WTC11 (cell line): ENCODE measurements around the gene SYCN.
"Not testable (repeated sequence)": the region's sequence is repeated elsewhere in the genome, so short reads cannot be mapped to it uniquely, and the experiment has no call there.

Experiments used
- ATF1 ChIP-seq: sonication (generic); formaldehyde crosslinking; IDR thresholded peaks from 2 replicates; pipeline ENCODE4 v1.8.1; 2023; ENCODE audit warnings: mild to moderate bottlenecking, moderate library complexity, missing genetic modification reagents
- CTCF ChIP-seq: fragments of 200-600 bp; IDR thresholded peaks from 2 replicates; pipeline ENCODE4 v1.8.0; 2022; ENCODE audit warnings: antibody characterized with exemption
- ERG ChIP-seq: fragments of 250-450 bp; sonication (Bioruptor Pico); IDR thresholded peaks from 2 replicates; pipeline ENCODE4 v1.8.0; 2021; ENCODE audit warnings: mild to moderate bottlenecking
- FOXP4 ChIP-seq: sonication (generic); formaldehyde crosslinking; IDR thresholded peaks from 2 replicates; pipeline ENCODE4 v1.8.0; 2022; ENCODE audit warnings: mild to moderate bottlenecking, missing genetic modification reagents
- IRF1 ChIP-seq: sonication (generic); formaldehyde crosslinking; IDR thresholded peaks from 2 replicates; pipeline ENCODE4 v1.8.0; 2023; ENCODE audit warnings: missing genetic modification reagents
- JUN ChIP-seq: sonication (generic); formaldehyde crosslinking; IDR thresholded peaks from 2 replicates; pipeline ENCODE4 v1.8.0; 2023; ENCODE audit warnings: mild to moderate bottlenecking, missing genetic modification reagents
- NFE2L1 ChIP-seq: sonication (generic); formaldehyde crosslinking; IDR thresholded peaks from 2 replicates; pipeline ENCODE4 v1.8.1; 2023; ENCODE audit warnings: missing genetic modification reagents
- TCF7 ChIP-seq: sonication (generic); formaldehyde crosslinking; IDR thresholded peaks from 2 replicates; pipeline ENCODE4 v1.8.0; 2022; ENCODE audit warnings: mild to moderate bottlenecking, low read depth, missing genetic modification reagents, moderate library complexity
- TEAD4 ChIP-seq: sonication (generic); formaldehyde crosslinking; IDR thresholded peaks from 2 replicates; pipeline ENCODE4 v1.8.0; 2022; ENCODE audit warnings: mild to moderate bottlenecking, missing genetic modification reagents
- TP53 ChIP-seq: sonication (generic); formaldehyde crosslinking; IDR thresholded peaks from 2 replicates; pipeline ENCODE4 v1.8.1; 2023; ENCODE audit warnings: mild to moderate bottlenecking, missing genetic modification reagents
- ZNF232 ChIP-seq: sonication (generic); formaldehyde crosslinking; IDR thresholded peaks from 2 replicates; pipeline ENCODE4 v1.8.0; 2022; ENCODE audit warnings: mild to moderate bottlenecking, missing genetic modification reagents
- ZNF263 ChIP-seq: sonication (generic); formaldehyde crosslinking; IDR thresholded peaks from 2 replicates; pipeline ENCODE4 v1.8.1; 2022; ENCODE audit warnings: low read depth, mild to moderate bottlenecking, moderate library complexity, missing genetic modification reagents

- not testable (repeated sequence) for TF ChIP-seq CTCF; NFE2L1; ZNF263 (CRISPR knock-in tag); TEAD4; ATF1; TP53 (CRISPR knock-in tag); ERG (CRISPR knock-in tag); TCF7 (CRISPR knock-in tag); JUN (CRISPR knock-in tag); IRF1 (CRISPR knock-in tag); ZNF232 (CRISPR knock-in tag); FOXP4 (CRISPR knock-in tag)
These were observed 39.7 kb upstream of the SYCN start for GRCh38 chr19:39243741-39244140.
